Activated CD4-positive, alpha-beta T cell treated with anti-CD3 and anti-CD28 coated beads for 1 hour (primary cell): ENCODE results near the gene HHATL.
A peak's percentile ranks its signal among the peaks of the same experiment; 100 is the strongest.

Experiments used
- DNase-seq: peaks from one replicate; pipeline ENCODE4 v3.0.0-alpha.2; 2020

Gene HHATL

GRCh38 chr3:42711491-42712343 lies 9.1 kb upstream of the HHATL start:
- DNase-seq, result no peak

- no peak for DNase-seq
Observed at GRCh38 chr3:42710323-42711021, 7.9 kb upstream of the HHATL start.

GRCh38 chr3:42709621-42710020 lies 7.0 kb upstream of the HHATL start:
- no peak for DNase-seq

- DNase-seq, result no peak
Observed at GRCh38 chr3:42708611-42709151, 6.1 kb upstream of the HHATL start.

GRCh38 chr3:42707620-42708355 lies 5.2 kb upstream of the HHATL start:
- DNase-seq, result no peak

- DNase-seq, result no peak
Observed at GRCh38 chr3:42706721-42707619, 4.4 kb upstream of the HHATL start.

GRCh38 chr3:42705962-42706585 lies 3.5 kb upstream of the HHATL start:
- DNase-seq, result no peak

GRCh38 chr3:42705058-42705767 lies 2.6 kb upstream of the HHATL start:
- no peak for DNase-seq

GRCh38 chr3:42704136-42704841 lies 1.7 kb upstream of the HHATL start:
- no peak for DNase-seq

- DNase-seq, result no peak
Observed at GRCh38 chr3:42703695-42704025, 1.1 kb upstream of the HHATL start.

- DNase-seq, result no peak
Observed at GRCh38 chr3:42702982-42703694, 540 bp upstream of the HHATL start.

GRCh38 chr3:42701371-42702065 lies 1.1 kb downstream of the HHATL start:
- DNase-seq, result peak; percentile 30

- no peak for DNase-seq
Observed at GRCh38 chr3:42700366-42701288, 2.0 kb downstream of the HHATL start.

GRCh38 chr3:42699511-42699971 lies 3.1 kb downstream of the HHATL start:
- DNase-seq, result no peak

GRCh38 chr3:42698911-42699230 lies 3.7 kb downstream of the HHATL start:
- no peak for DNase-seq

- DNase-seq, result no peak
Observed at GRCh38 chr3:42698216-42698910, 4.2 kb downstream of the HHATL start.

GRCh38 chr3:42697289-42698051 lies 5.1 kb downstream of the HHATL start:
- no peak for DNase-seq
